Right atrium auricular region (tissue), 2 donors: ENCODE measurements around the gene NELL1. TPM values are rescaled to one million over a fixed set of nuclear protein-coding genes. Genes with fewer than 3 reads are reported as not detected.

Experiments used
- DNase-seq: peaks from one replicate; pipeline ENCODE4 v3.0.0-alpha.2; 2019; ENCODE audit warnings: low spot score
- H3K27ac ChIP-seq, 2 donors: fragments of 200-600 bp; sonication (generic); 1 replicate in 1 of 2; 2 replicates in 1 of 2; pipeline ENCODE4 v1.5.1; 2016 to 2019
- H3K27me3 ChIP-seq, 2 donors: fragments of 200-600 bp; sonication (generic); one replicate each; pipeline versions ENCODE4 v1.5.1 to v1.6.0; 2017 to 2019
- H3K36me3 ChIP-seq: fragments of 200-600 bp; sonication (generic); one replicate; pipeline ENCODE4 v1.5.1; 2016
- H3K4me1 ChIP-seq, 2 donors: fragments of 200-600 bp; sonication (generic); one replicate each; pipeline versions ENCODE4 v1.5.1 to v1.6.0; 2017 to 2019
- H3K4me3 ChIP-seq, 2 donors: fragments of 200-600 bp; sonication (generic); 1 replicate in 1 of 2; 2 replicates in 1 of 2; pipeline ENCODE4 v1.5.1; 2017 to 2019; ENCODE audit warnings: mild to moderate bottlenecking in 1 of 2, moderate library complexity in 1 of 2
- H3K9me3 ChIP-seq, 2 donors: fragments of 200-600 bp; sonication (generic); one replicate each; pipeline ENCODE4 v1.5.1; 2019
- total RNA-seq, 2 donors: library from RNA; depleted of rRNA; stranded (reverse); fragments of >200 nt; gene quantifications; one replicate each; pipeline ENCODE4 v1.1.0, GENCODE V29; 2016
- TF ChIP-seq, protein P1 (sequence below), 2 donors: fragments of 200-600 bp; sonication (generic); IDR thresholded peaks; one replicate each; pipeline ENCODE4 v1.5.1; 2019; ENCODE audit warnings: antibody characterized with exemption in 2 of 2

Gene NELL1
- total RNA-seq, 2 donors from 2014 or later: not detected

DNA sequence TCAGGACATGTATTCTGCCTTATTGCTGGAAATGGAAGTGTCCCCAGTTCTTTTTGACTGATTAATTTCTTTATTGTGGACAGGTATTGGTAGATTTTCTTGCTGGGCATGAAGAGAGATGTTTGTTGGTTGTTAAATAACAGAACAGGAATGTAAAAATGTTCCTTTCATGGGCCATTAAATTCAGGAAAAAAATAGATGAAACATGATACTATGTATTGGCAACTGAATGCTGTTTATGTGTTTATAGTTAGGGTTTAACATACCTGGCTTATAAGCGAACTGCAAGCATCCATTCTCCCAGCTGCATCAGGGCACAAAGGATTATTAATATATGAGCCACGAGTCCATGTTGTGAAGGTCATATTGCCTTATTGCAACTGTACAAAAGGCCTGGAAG is 368.5 kb downstream of the NELL1 start:
- H3K4me3 ChIP-seq: no peak overlapping the region
- H3K9me3 ChIP-seq: peaks cover 0 to 5% of the 10 kb centered on the region in 2 donors
- H3K36me3 ChIP-seq: no peaks in the 10 kb centered on the region
- no peak for DNase-seq
- H3K4me1 ChIP-seq: no peaks in the 10 kb centered on the region
- no peak overlapping the region for H3K27ac ChIP-seq
- TF ChIP-seq, protein P1, sequence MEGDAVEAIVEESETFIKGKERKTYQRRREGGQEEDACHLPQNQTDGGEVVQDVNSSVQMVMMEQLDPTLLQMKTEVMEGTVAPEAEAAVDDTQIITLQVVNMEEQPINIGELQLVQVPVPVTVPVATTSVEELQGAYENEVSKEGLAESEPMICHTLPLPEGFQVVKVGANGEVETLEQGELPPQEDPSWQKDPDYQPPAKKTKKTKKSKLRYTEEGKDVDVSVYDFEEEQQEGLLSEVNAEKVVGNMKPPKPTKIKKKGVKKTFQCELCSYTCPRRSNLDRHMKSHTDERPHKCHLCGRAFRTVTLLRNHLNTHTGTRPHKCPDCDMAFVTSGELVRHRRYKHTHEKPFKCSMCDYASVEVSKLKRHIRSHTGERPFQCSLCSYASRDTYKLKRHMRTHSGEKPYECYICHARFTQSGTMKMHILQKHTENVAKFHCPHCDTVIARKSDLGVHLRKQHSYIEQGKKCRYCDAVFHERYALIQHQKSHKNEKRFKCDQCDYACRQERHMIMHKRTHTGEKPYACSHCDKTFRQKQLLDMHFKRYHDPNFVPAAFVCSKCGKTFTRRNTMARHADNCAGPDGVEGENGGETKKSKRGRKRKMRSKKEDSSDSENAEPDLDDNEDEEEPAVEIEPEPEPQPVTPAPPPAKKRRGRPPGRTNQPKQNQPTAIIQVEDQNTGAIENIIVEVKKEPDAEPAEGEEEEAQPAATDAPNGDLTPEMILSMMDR (IDR thresholded peaks at IDR 0.05): no peak
- H3K27me3 ChIP-seq: no peaks in the 10 kb centered on the region

DNA sequence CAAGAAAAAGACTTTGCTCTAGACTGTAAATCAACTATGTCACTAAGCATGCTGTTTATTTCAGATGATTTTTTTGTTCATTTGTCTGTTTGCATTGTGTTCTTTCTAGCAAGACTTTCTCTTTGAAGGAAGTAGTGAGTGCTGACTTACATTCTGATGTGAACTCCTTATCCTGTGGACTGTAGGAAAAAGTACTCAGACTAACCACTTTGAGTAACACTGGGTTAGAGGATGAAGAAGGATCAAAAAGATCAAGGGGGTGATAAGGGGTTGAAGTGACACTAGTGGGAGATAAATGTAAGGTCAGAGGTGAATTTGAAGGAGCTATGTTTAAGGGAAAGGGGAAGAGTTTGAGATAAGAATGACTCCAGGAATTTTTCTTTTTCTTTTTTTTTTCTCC is 369.4 kb downstream of the NELL1 start:
- TF ChIP-seq, protein P1 (IDR thresholded peaks at IDR 0.05): no peak
- Histone ChIP-seq H3K4me1 (no peaks in the 10 kb centered on the region), H3K9me3 (peaks cover 0 to 5% of the 10 kb centered on the region in 2 donors), H3K27ac (no peak overlapping the region), H3K4me3 (no peak overlapping the region), H3K36me3 (no peaks in the 10 kb centered on the region), H3K27me3 (no peaks in the 10 kb centered on the region)
- DNase-seq: no peak

DNA sequence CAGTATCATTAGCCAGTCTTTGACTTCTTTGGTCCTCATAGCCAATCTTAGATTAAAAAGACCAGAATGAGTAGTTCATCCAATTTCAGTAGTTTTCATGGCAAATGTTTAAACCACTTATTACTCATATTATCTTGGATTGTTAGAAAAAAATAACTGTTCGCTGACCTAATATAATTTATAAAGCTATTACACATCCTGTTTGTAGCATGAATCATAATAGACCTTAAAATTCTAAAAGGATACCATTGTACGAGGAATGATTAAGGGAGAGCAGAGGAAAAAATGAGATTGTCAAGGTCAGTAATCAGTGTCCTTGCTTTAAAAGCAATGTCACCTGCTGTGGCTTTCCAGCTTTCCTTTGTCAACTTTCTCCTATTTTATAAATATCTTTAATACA is 371.2 kb downstream of the NELL1 start:
- Histone ChIP-seq H3K36me3 (no peaks in the 10 kb centered on the region), H3K27me3 (no peaks in the 10 kb centered on the region), H3K9me3 (peaks cover 0 to 5% of the 10 kb centered on the region in 2 donors), H3K27ac (no peak overlapping the region), H3K4me3 (no peak overlapping the region), H3K4me1 (no peaks in the 10 kb centered on the region)
- TF ChIP-seq, protein P1 (IDR thresholded peaks at IDR 0.05): no peak
- DNase-seq: no peak

DNA sequence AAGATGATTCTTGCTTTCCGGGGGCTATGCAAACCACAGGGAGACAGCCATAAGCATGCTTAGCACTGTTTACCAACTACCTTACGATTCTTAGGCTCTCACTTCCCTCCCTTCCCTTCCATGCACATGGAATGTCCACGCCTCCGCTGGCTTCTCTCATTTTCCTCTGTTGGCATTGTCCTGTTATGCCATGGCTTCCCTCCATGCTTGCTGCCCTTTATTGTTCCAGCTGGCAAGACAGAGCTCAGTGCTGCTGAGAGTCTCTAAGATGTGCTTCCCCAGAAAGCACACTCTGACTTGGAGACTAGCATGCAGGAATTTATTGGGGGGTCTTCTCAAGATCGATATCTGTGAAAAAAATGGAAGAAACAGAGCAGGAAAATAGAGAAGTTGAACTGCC is 379.2 kb downstream of the NELL1 start:
- TF ChIP-seq, protein P1 (IDR thresholded peaks at IDR 0.05): no peak
- no peaks in the 10 kb centered on the region for H3K9me3 ChIP-seq
- H3K36me3 ChIP-seq: no peaks in the 10 kb centered on the region
- H3K27ac ChIP-seq: no peak overlapping the region
- no peak overlapping the region for H3K4me3 ChIP-seq
- no peaks in the 10 kb centered on the region for H3K27me3 ChIP-seq
- no peak for DNase-seq
- H3K4me1 ChIP-seq: no peaks in the 10 kb centered on the region

DNA sequence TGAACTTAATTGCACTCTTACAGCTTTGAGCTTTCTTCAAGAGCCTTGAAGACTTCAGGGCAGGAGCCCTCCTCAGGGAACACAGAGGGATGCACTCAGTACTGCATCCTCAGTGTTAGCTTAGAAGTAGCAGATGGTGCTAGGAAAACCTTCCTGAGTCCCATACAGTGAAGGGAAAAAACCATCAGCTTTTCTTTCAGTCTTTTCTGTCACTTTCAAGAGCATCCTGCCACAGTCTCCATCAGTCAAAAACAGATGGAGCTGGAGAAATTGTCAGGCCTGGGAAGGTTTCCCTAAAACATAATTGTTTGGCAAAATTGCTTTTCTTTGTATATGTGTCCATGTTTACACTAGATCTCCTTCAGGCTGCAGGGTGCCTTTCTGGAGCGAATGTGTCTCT is 384.1 kb downstream of the NELL1 start:
- Histone ChIP-seq H3K9me3 (no peaks in the 10 kb centered on the region), H3K4me3 (no peak overlapping the region), H3K27me3 (no peaks in the 10 kb centered on the region), H3K36me3 (no peaks in the 10 kb centered on the region), H3K4me1 (no peaks in the 10 kb centered on the region), H3K27ac (no peak overlapping the region)
- TF ChIP-seq, protein P1 (IDR thresholded peaks at IDR 0.05): no peak
- no peak for DNase-seq

DNA sequence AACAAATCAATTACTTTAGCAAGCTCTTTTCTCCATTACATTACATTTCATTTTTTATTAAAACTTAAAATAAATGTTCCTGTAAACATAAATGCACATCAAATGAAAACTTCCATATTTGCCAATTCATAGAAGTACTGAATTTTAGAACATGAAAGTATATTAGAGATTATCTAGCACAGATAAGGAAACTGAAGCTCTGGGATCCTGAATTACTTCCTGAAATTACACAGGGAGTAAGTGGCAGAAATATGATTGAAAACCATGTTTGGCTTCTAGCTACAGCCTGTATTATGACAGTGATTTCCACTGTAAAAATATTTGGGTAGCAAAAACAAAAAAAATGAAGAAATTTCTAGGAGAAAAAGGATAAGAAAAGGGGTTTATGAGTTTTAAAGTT is 387.3 kb downstream of the NELL1 start:
- TF ChIP-seq, protein P1 (IDR thresholded peaks at IDR 0.05): no peak
- Histone ChIP-seq H3K9me3 (no peaks in the 10 kb centered on the region), H3K27ac (no peak overlapping the region), H3K4me3 (no peak overlapping the region), H3K4me1 (no peaks in the 10 kb centered on the region), H3K27me3 (no peaks in the 10 kb centered on the region), H3K36me3 (no peaks in the 10 kb centered on the region)
- DNase-seq: no peak
